ENCODE data around the gene ZNF275. TPM values are rescaled to one million over a fixed set of nuclear protein-coding genes. Genes with fewer than 3 reads are reported as not detected.

The ZNF275 gene
- total and polyA plus RNA-seq, 10 of the 15 experiments (the other 5 are each of a cell fraction or from before 2014, with no cell fraction given) = 1.3 to 17.4 (median 6.2) TPM

- TF ChIP-seq, protein P1, sequence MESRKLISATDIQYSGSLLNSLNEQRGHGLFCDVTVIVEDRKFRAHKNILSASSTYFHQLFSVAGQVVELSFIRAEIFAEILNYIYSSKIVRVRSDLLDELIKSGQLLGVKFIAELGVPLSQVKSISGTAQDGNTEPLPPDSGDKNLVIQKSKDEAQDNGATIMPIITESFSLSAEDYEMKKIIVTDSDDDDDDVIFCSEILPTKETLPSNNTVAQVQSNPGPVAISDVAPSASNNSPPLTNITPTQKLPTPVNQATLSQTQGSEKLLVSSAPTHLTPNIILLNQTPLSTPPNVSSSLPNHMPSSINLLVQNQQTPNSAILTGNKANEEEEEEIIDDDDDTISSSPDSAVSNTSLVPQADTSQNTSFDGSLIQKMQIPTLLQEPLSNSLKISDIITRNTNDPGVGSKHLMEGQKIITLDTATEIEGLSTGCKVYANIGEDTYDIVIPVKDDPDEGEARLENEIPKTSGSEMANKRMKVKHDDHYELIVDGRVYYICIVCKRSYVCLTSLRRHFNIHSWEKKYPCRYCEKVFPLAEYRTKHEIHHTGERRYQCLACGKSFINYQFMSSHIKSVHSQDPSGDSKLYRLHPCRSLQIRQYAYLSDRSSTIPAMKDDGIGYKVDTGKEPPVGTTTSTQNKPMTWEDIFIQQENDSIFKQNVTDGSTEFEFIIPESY (IDR thresholded peaks at IDR 0.05) = no peak
- no peak for TF ChIP-seq NFYB (IDR thresholded peaks at IDR 0.05; ENCODE audit: insufficient read depth, low read depth, low read length)
Measured at GRCh38 chrX:153340111-153340510, 6.2 kb downstream of the ZNF275 start (continued).

GRCh38 chrX:153342762-153343558 lies 9.0 kb downstream of the ZNF275 start:
- Histone ChIP-seq H3K27ac (ENCODE audit: control insufficient read depth, insufficient read depth) (no peak overlapping the region), H3K27me3 (replicated peaks in 1 of 2; ENCODE audit: control insufficient read depth in 2 of 2, insufficient read depth in 2 of 2, low read length in 1 of 2) (no peaks in the 10 kb centered on the region), H3K4me3 (no peak overlapping the region), H3K36me3 (ENCODE audit: control insufficient read depth in 2 of 2, insufficient read depth in 2 of 2, low read length in 1 of 2) (peaks cover 5 to 9% of the 10 kb centered on the region in 2 experiments; a peak in 3 of 4 replicates), H3K9me3 (replicated peaks; ENCODE audit: control insufficient read depth, insufficient read depth, low read length) (no peaks in the 10 kb centered on the region; the same call in 2 of the 3 replicates), H3K79me2 (ENCODE audit: control insufficient read depth, insufficient read depth, low read length) (peaks cover 10% of the 10 kb centered on the region), H3K4me1 (ENCODE audit: control insufficient read depth, insufficient read depth, low read length) (no peaks in the 10 kb centered on the region), H3K9ac (ENCODE audit: control insufficient read depth, insufficient read depth, low read length) (no peak overlapping the region), H2AFZ (ENCODE audit: control insufficient read depth, low read depth, low read length) (no peak overlapping the region), H3K4me2 (ENCODE audit: control insufficient read depth, insufficient read depth) (no peak overlapping the region), H4K20me1 (ENCODE audit: control insufficient read depth, insufficient read depth) (no peaks in the 10 kb centered on the region)
- in situ Hi-C loops (cut with MboI) (no loop called here), intact Hi-C loops (cut with micrococcal nuclease; ENCODE audit: unreplicated experiment) (no loop called here)
- FAIRE-seq (no peak), DNase-seq (ENCODE audit: low read depth, low spot score) (no peak), ATAC-seq (no peak)
- no TSS peak for BruUV-seq (replicated peaks)
- 90% methylated on average over 9 of the region's 9 CpGs for WGBS (ENCODE audit: insufficient coverage, insufficient replicate concordance, low lambda C conversion rate, missing lambda C conversion rate)
- ChIA-PET CTCF (interaction anchor here (1.3 kb wide), 1 partner anchor 10 kb away, joined by 3 read pairs; no protein-coding TSS in a partner anchor), SMC1A (ENCODE audit: uncharacterized antibody, unreplicated experiment) (interaction anchor here (1.2 kb wide), 1 partner anchor 10 kb away, joined by 3 read pairs; no protein-coding TSS in a partner anchor), RAD21 (ENCODE audit: unreplicated experiment) (no interaction called here), POLR2A (no interaction called here)
- no peak for TF ChIP-seq SUPT20H (IDR thresholded peaks at IDR 0.05; ENCODE audit: borderline replicate concordance, control insufficient read depth, low read depth, low read length)
- TF ChIP-seq FOS (IDR thresholded peaks at IDR 0.05; ENCODE audit: borderline replicate concordance, extremely low read depth, insufficient read length) = no peak
- TF ChIP-seq NBN (IDR thresholded peaks at IDR 0.05) = no peak
- TF ChIP-seq FOXK2 (IDR thresholded peaks at IDR 0.05) = no peak
- TF ChIP-seq, protein P2, sequence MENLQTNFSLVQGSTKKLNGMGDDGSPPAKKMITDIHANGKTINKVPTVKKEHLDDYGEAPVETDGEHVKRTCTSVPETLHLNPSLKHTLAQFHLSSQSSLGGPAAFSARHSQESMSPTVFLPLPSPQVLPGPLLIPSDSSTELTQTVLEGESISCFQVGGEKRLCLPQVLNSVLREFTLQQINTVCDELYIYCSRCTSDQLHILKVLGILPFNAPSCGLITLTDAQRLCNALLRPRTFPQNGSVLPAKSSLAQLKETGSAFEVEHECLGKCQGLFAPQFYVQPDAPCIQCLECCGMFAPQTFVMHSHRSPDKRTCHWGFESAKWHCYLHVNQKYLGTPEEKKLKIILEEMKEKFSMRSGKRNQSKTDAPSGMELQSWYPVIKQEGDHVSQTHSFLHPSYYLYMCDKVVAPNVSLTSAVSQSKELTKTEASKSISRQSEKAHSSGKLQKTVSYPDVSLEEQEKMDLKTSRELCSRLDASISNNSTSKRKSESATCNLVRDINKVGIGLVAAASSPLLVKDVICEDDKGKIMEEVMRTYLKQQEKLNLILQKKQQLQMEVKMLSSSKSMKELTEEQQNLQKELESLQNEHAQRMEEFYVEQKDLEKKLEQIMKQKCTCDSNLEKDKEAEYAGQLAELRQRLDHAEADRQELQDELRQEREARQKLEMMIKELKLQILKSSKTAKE (IDR thresholded peaks at IDR 0.05; ENCODE audit: low read depth, poor library complexity, severe bottlenecking) = no peak
- TF ChIP-seq, protein P1 (IDR thresholded peaks at IDR 0.05) = no peak
- no peak for TF ChIP-seq TCF12 (IDR thresholded peaks at IDR 0.05; ENCODE audit: low read depth, low read length)
- no peak for TF ChIP-seq SMAD1 (IDR thresholded peaks at IDR 0.05; ENCODE audit: low read depth, partially characterized antibody)
- no peak for TF ChIP-seq EP300 (IDR thresholded peaks at IDR 0.05; ENCODE audit: borderline replicate concordance in 1 of 2, control insufficient read depth in 1 of 2, low read depth in 2 of 2, low read length in 2 of 2)
- no peak for TF ChIP-seq EGR1 (IDR thresholded peaks at IDR 0.05; ENCODE audit: borderline replicate concordance in 1 of 2, low read depth in 2 of 2, low read length in 2 of 2)
